Measurements from ENCODE around the gene GLI2.

GLI2 gene

DNA sequence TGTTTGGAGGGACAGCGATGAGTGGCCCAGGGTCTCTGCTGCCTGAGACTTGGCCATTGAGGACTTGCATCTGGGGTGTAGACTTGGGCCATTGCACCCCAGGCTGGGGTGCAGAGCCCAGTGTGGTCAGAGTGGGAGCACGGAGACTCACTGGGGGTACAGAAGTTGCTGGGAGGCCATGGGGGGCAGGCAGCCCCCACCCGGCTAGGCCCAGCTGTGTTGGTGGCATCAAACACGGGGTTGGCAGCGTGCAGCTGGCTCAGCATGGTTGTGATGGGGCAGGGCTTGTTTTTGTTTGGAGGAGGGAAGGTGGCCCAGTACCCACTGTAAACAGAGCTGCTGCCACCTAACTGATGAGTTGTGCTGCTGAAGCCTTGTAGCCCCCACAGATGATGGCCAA lies 42.1 kb downstream of the GLI2 start:
- no peak for DNase-seq (ENCODE audit: low read depth)
- H3K4me3 ChIP-seq (ENCODE audit: low read depth, low read length) = no peak overlapping the region
- TF ChIP-seq, protein P1, sequence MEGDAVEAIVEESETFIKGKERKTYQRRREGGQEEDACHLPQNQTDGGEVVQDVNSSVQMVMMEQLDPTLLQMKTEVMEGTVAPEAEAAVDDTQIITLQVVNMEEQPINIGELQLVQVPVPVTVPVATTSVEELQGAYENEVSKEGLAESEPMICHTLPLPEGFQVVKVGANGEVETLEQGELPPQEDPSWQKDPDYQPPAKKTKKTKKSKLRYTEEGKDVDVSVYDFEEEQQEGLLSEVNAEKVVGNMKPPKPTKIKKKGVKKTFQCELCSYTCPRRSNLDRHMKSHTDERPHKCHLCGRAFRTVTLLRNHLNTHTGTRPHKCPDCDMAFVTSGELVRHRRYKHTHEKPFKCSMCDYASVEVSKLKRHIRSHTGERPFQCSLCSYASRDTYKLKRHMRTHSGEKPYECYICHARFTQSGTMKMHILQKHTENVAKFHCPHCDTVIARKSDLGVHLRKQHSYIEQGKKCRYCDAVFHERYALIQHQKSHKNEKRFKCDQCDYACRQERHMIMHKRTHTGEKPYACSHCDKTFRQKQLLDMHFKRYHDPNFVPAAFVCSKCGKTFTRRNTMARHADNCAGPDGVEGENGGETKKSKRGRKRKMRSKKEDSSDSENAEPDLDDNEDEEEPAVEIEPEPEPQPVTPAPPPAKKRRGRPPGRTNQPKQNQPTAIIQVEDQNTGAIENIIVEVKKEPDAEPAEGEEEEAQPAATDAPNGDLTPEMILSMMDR (IDR thresholded peaks at IDR 0.05; ENCODE audit: low read depth, low read length, missing control alignments) = no peak

DNA sequence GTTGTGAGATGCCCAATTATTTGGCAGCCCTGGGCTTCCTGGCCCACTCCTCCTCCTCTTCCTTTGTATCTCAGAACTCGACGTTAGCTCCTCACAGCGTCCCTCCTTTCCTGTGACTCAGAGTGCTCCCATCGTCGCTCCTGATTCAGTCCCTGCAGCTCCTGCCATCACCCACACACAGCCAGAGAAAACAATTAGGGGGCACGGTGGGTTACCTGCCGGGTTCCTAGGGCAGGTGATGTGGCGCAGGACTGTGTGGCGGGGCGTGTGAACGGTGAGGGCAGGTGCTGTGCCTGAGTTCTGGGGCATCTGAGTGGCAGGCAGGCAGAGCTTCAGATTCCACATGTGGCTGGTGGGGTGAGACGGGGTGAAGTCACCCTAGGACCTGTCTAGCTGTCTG lies 42.6 kb downstream of the GLI2 start:
- TF ChIP-seq, protein P1 (IDR thresholded peaks at IDR 0.05; ENCODE audit: low read depth, low read length, missing control alignments) = no peak
- no peak overlapping the region for H3K4me3 ChIP-seq (ENCODE audit: low read depth, low read length)

DNA sequence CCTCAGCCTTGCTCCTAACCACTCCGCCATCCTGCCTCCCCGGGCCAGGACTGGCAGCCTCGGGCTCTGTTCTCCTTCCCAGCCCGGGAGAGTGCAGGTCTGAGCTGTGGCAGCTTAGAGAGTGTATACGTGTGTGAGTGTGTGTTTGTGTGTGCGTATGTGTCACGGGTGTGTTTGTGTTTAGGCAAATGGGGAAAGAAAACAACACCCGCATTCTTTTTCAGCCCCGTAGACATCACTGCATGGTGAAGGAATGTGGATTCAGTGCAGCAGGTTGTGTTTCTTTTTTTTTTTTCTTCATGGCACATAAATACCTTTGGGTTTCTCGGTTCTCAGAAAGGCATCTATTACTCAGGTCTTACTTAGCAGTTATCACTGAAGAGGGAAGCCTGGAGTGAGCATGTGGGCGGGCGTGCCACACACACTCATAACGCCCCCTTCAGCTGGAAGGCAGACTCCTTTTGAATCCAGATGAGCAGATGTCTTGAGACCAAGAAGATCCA lies 44.2 kb downstream of the GLI2 start:
- TF ChIP-seq, protein P1 (IDR thresholded peaks at IDR 0.05; ENCODE audit: low read depth, low read length, missing control alignments) = no peak
- no peak overlapping the region for H3K4me3 ChIP-seq (ENCODE audit: low read depth, low read length)
- DNase-seq (ENCODE audit: low read depth) = no peak

More for the DNA sequence above, 42.6 kb downstream of the GLI2 start:
- no peak for DNase-seq (ENCODE audit: low read depth)

- TF ChIP-seq, protein P1 (IDR thresholded peaks at IDR 0.05; ENCODE audit: low read depth, low read length, missing control alignments) = no peak
- DNase-seq (ENCODE audit: low read depth) = no peak
- no peak overlapping the region for H3K4me3 ChIP-seq (ENCODE audit: low read depth, low read length)
These were observed 44.7 kb downstream of the GLI2 start for GRCh38 chr2:120780402-120780801.

- TF ChIP-seq, protein P1 (IDR thresholded peaks at IDR 0.05; ENCODE audit: low read depth, low read length, missing control alignments) = no peak
- no peak overlapping the region for H3K4me3 ChIP-seq (ENCODE audit: low read depth, low read length)
- no peak for DNase-seq (ENCODE audit: low read depth)
These were observed 47.7 kb downstream of the GLI2 start for GRCh38 chr2:120783371-120783791.

- no peak for DNase-seq (ENCODE audit: low read depth)
- TF ChIP-seq, protein P1 (IDR thresholded peaks at IDR 0.05; ENCODE audit: low read depth, low read length, missing control alignments) = no peak
These were observed 48.3 kb downstream of the GLI2 start for GRCh38 chr2:120783969-120784372.

More at GRCh38 chr2:120783969-120784372, 48.3 kb downstream of the GLI2 start:
- H3K4me3 ChIP-seq (ENCODE audit: low read depth, low read length) = no peak overlapping the region

All from GM12864 (cell line).